Measurements from ENCODE around the gene TADA3.
A peak's percentile ranks its signal among the peaks of the same experiment; 100 is the strongest.

The TADA3 gene

DNA sequence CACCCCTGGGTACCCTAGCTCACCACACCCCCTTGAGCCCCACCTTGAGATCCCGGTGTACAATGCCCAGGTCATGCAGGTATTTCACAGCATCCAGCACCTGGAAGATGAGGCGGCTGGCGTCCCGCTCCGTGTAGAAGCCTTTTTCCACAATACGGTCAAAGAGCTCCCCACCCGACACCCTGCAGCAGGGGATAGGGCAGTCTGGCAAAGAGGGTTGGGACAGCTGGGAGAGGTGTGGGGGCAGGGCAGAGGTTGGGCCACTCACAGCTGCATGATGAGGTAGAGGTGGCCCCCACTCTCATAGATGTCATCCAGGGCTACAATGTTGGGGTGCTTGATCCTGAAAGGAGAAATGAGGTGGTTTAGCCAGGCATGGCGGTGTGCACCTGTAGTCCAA lies 29.4 kb downstream of the TADA3 start:
- DNase-seq (ENCODE audit: extremely low read depth in 1 of 2, low read depth in 1 of 2): no peak

DNA sequence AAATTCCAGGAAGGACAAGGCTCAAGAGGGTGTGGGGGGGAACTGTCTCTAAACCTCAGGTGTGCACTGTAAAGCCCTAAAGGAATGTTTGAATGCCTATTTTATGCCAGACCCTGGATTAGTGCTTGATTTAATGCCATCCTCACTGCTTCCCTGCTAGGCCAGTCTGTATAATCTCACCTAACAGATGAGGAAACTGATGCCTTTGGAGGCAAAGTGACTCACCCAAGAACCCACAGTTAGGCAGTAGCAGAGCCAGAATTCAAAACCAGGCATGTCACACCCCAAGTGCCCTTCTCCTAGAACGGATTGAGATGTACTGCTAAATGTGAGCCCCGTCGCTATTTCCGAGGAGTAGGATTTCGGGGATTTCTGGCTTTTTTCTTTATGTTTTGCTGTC lies 30.4 kb downstream of the TADA3 start:
- DNase-seq (ENCODE audit: extremely low read depth in 1 of 2, low read depth in 1 of 2): no peak

DNA sequence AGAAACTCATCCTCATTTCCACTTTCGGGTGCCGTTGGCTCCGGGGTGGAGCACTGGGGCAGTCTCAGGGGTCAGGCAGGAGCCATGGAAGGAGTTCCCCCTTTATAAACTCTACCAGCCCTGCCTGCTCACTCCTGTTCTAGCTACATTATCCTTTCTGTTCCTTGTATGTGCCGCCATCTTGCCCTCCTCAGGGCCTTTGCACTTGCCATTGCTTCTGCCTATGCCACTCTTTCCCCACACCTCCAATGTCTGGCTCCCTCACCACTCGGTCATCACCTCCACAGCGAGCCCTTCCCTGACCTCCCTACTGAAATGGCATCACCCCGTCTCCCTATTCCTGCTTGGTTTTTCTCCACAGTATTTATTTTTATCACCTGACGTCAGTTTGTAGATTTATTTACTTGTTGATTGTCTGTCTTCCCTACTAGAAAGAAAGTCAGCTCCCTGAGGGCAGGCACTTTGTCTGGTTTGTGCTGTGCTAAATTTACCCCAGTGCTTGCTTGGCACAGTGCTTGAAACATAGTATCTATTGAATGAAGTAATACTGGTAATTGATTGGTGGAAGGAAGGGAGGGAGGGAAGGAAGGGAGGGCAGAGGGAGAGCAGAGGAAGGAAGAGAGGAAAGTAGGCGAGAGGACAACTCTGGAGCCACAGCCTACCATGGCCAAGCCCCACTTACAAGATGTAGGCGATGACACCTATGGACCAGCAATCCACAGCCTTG lies 31.3 kb downstream of the TADA3 start:
- no peak for DNase-seq (ENCODE audit: extremely low read depth in 1 of 2, low read depth in 1 of 2)

DNA sequence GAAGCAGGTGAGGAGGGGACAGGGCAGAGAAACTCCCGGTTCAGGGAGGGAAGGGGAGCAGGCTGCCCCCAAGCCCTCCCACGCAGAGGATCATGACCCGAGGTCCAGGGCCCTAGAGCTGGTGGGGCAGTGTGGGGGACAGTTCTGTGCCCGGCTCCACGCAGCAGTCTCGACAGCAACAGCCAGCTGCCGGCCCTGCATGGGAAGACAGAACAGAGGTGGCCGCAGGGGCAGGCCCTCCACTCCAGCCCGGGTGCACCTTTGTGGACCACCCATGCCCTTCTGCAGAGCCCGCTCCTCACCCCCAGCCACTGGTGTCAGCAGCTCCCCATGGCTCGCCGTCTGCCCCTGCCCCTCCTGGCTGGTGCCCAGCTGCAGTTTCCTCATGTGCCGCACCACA lies 34.8 kb downstream of the TADA3 start:
- DNase-seq (ENCODE audit: extremely low read depth in 1 of 2, low read depth in 1 of 2): no peak

GRCh38 chr3:9754678-9755077 lies 37.6 kb downstream of the TADA3 start:
- DNase-seq (ENCODE audit: extremely low read depth in 1 of 2, low read depth in 1 of 2): no peak

DNA sequence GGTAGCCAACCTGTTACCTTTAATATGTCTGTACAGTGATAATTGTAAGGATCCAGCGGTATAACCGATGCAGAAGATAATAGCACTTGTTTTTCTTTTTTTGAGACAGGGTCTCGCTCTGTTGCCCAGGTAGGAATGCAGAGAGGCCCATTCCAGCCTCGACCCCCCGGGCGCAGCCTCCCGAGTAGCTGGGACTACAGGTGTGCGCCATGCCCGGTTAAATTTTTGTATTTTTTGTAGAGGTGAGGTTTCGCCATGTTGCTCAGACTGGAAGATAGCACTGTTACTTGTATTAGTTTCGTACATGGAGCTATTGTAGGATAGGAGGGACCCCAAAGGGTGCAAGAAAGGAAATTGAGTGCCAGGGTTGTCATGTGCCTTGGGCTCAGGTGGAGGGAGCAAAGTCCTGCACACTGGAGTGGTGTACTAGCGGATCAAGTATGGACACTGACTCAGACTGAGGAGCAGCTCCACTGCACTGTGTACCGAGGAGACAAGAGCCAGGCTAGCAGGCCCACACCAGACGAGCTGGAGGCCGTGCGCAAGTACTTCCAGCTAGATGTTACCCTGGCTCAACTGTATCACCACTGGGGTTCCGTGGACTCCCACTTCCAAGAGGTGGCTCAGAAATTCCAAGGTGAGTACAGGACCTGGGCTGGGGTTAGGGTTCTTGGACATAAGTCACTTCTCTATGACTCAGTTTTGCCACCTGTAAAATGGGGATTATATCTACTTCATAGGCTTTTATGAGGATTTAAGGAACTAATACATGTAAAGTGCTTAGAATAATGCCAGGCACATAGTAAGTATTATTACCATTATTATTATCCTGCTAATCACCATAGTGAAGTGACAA lies 41.5 kb downstream of the TADA3 start:
- DNase-seq (ENCODE audit: extremely low read depth in 1 of 2, low read depth in 1 of 2): no peak

- DNase-seq (ENCODE audit: extremely low read depth in 1 of 2, low read depth in 1 of 2): peak; percentile 96 to 99
Measured at GRCh38 chr3:9749645-9750555, 42.4 kb downstream of the TADA3 start, which contains the start of gene OGG1. Gene OGG1, plus strand, starts transcription at chr3:9749952. Its CDS starts 335 bp downstream, at chr3:9750287.

GRCh38 chr3:9749296-9749644 lies 43.0 kb downstream of the TADA3 start:
- DNase-seq (ENCODE audit: extremely low read depth in 1 of 2, low read depth in 1 of 2): no peak

GRCh38 chr3:9748031-9748430 lies 44.2 kb downstream of the TADA3 start:
- DNase-seq (ENCODE audit: extremely low read depth in 1 of 2, low read depth in 1 of 2): no peak

- DNase-seq (ENCODE audit: extremely low read depth in 1 of 2, low read depth in 1 of 2): no peak
Measured at GRCh38 chr3:9747267-9747666, 45.0 kb downstream of the TADA3 start.

DNA sequence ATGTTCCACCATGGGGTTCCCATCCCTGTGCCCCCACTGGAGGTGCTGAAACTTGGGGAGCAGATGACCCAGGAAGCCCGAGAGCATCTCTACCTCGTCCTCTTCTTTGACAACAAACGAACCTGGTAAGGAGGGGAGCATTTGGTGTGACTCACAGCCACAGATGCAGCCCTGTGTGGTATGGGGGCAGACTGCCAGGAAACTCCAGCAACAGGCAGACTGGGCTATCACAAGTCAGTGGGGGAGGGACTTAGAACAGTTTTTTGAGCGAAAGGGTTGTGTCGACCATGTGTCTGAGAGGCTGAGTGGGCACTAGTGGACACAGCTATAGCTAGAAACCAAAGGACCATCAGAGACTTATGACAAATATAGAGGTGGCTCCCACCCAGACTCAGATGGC lies 45.9 kb downstream of the TADA3 start:
- peak in 1 of 2 donors; percentile 54 for DNase-seq (ENCODE audit: extremely low read depth in 1 of 2, low read depth in 1 of 2)

DNA sequence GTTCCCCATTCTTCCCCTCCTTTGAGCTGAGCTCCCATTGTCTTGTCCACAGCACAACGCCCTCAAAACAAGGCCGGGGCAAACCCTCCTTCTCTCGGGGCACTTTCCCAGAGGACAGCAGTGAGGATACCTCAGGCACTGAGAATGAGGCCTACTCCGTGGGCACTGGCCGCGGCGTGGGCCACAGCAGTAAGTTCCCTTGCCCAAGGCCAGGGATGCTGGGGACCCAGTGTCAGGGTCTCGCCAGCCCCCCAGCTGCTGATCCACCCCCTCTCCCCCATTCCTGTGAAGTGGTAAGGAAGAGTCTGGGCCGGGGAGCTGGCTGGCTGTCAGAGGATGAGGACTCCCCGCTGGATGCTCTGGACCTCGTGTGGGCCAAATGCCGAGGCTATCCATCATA lies 46.8 kb downstream of the TADA3 start:
- DNase-seq (ENCODE audit: extremely low read depth in 1 of 2, low read depth in 1 of 2): no peak

GRCh38 chr3:9744162-9744561 lies 48.1 kb downstream of the TADA3 start:
- DNase-seq (ENCODE audit: extremely low read depth in 1 of 2, low read depth in 1 of 2): no peak

DNA sequence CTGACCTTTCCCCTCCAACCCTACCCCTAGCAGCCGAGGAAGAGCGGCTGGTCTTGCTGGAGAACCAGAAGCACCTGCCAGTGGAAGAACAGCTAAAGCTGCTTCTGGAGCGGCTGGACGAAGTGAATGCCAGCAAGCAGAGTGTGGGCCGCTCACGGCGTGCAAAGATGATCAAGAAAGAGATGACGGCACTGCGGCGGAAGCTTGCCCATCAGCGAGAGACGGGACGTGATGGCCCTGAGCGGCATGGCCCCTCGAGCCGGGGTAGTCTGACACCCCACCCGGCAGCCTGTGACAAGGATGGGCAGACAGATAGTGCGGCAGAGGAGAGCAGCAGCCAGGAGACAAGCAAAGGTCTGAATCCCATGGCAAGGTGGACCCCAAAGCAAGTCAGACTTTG lies 48.7 kb downstream of the TADA3 start:
- no peak for DNase-seq (ENCODE audit: extremely low read depth in 1 of 2, low read depth in 1 of 2)

DNA sequence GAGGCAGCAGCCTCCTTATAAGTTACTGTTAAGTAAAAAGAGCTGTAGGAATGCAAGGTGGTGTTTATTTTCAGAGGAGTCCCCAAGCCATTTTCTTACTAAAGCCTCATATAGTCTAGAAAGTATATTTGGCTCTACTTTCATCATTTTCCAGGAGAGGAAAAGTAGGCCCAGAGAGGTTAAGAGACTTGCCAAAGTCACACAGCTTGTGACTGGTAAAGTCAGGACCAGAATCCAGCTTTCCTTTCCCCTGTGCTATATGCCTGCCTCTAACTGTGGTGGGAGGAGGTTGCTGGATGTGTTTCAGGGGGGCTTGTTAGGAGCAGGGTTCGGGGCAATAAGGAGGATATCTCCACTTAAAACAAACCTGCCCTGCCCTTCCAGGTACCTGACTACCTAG lies 49.7 kb downstream of the TADA3 start:
- no peak for DNase-seq (ENCODE audit: extremely low read depth in 1 of 2, low read depth in 1 of 2)

- DNase-seq (ENCODE audit: extremely low read depth in 1 of 2, low read depth in 1 of 2): no peak
Measured at GRCh38 chr3:9739181-9739580, 53.1 kb downstream of the TADA3 start.

DNA sequence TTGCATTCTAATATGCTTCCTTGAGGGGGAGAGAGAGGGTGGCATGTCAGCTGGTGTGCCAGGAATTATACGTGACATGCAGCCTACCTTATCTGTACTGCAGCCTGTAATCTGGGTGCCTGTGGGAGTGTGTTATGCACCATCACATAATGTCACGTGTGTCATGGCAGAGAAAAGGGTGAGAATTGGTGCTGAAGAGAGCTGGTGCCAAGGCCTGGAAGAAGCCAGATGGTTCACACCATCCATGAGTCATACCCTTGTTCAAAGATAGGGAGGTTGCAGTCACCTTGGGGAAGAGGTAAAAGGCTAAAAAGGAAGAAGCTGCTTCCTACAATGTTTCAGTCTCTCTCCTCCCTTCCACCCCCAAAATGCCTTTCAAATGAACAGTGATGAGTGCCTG lies 55.4 kb downstream of the TADA3 start:
- no peak for DNase-seq (ENCODE audit: extremely low read depth in 1 of 2, low read depth in 1 of 2)

DNA sequence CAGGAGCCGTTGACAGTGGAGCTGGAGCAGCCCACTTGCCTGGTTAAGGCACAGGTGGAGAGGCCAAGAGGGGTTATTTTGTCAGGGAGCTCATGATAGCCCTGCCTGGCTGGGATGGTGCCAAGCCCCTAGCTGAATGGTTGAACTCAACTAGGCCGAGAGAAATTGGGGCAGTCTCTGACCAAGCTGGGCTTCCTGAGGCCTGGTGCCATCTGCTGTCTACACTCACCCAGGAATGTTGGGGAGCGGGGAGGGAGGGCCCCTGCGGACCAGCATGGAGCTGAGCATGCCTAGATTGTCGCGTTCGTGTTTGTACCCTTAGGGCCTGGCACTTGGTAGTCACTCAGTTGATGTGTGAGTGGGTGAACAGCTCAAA lies 59.5 kb downstream of the TADA3 start:
- DNase-seq (ENCODE audit: extremely low read depth in 1 of 2, low read depth in 1 of 2): no peak

DNA sequence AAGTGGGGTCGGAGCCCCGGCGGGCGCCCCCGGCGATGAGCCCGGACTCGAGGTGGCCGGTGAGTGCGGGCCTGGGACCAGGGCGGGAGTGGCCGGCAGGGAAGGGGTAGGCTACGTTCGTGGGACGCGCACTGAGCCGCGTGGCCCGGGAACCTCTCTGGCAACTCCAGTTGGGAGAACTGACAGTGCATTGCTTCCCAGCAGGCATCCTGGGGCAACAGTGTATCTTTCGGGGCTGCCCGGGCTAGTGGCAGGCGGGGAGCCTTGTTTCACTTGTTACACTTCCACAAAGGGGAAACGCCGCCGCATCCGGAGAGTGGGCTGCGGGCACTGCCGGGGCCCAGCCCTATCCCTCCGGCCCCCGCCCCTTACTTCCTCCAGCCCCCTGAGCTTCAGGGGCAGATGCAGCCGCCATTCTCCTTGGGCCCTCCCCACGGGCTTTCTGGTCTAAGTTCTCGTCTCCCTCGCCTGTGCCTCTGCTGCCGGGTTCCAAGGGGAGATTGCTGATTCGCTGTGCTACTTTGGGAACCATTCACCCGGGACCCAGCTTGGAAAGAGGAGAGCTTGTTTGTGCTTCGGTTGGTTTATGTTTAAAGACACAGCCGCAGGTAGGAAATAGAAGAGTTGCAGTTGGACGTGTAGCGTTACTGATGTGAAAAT lies 60.1 kb downstream of the TADA3 start:
- DNase-seq (ENCODE audit: extremely low read depth in 1 of 2, low read depth in 1 of 2): peak in 1 of 2 donors; percentile 36

DNA sequence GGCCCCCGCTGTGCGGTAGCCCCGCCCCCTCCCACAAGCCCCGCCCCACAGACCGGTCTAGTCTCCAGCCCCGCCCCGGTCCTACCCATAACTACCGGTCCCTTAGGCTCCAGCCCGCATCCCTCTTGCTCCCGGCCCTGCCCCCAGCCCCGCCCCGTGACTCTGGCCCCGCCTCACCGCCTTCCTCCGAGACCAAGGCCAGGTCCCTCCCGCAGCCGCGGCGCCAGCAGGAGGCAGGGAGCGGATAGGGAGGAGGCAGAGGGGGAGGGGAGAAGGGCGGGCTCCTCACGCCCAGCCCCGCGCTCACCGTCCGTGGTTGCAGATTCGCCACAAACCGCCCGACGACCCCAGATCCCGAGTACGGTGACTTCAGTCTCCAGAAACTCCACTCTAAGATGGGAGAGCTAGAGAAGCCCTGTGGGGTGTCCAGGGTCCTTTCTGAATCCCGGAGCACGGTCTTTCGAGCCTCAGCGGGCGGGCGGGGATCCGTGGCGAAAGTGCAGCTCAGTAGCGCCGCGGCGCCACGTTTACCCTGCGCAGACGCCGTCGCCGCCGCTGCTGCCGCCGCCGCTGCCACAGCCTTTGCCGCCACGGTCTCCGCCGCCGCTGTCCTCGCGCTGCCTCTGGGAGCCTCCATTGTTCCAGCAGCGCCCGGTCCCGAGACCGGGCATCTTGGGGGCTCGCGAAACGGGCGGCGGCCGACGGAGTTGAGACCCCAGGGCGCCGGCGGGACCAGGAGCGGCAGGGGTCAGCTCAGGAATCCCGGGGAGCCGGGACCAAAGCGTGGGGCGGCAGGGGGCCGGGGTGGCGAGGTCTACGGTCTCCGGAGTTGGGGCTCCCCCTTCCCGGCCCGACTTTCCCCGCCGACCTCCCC lies 60.8 kb downstream of the TADA3 start, which contains the start of gene BRPF1:
TSS of gene BRPF1 (plus strand) at position 530 of the 874 bp plus-strand sequence. CDS start 2,406 bp downstream, outside the sequence.
- peak; percentile 100 for DNase-seq (ENCODE audit: extremely low read depth in 1 of 2, low read depth in 1 of 2)

All from stimulated activated CD8-positive, alpha-beta memory T cell treated with anti-CD3 and anti-CD28 coated beads, Interleukin-7, amount 100 ng/mL, for 48 hours (primary cell).